GM18520 (cell line): Measurements from ENCODE around the gene GRWD1.

Experiments used
- ATAC-seq: cut with Tn5 transposase; IDR thresholded peaks from one replicate; pipeline ENCODE4 v1.9.1; 2021; ENCODE audit not compliant: unreplicated experiment

Gene GRWD1

DNA sequence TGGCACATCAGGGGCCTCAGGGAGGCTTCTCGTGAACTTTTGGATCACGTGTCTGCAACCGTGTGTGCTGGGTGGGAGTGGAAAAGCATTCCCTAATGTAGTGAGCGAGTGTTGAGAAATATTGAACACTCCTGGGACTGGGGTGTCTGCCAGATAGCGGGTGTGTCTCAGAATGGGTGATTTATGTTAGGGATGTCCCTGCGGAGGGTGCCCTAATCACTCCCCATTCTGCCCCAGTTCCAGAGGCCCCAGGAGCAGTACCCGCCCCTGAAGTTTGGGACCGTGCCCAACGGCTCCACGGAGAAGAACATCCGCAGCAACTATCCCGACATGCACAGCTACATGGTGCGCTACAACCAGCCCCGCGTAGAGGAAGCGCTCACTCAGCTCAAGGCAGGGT, 24.2 kb upstream of the GRWD1 start:
- no peak for ATAC-seq

DNA sequence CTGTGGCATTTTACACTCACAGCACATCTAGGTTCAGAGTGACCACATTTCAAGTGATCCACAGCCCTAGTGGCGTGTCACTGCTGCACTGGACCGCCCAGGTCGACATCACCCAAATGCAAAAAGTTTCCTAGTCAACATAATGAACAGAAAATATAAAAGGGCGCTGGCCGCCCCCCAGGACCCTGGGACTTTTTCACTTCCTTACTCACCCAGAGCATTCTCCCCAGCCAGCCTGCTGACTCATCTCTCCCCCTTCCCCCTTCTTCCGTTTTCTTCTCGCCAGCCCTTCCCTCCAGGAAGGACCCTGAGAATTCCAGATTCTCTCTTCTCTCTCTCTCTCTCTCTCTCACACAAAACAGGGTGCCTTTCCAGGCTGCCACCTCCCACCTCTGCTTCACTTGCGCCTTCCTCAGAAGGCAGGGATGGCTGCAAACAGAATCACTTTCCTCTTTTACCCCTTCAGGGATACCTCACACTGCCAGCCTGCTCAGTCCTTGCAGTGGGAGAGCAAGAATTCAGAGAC, 21.0 kb upstream of the GRWD1 start:
- ATAC-seq = no peak

GRCh38 chr19:48428670-48429069, 17.1 kb upstream of the GRWD1 start:
- ATAC-seq = no peak

DNA sequence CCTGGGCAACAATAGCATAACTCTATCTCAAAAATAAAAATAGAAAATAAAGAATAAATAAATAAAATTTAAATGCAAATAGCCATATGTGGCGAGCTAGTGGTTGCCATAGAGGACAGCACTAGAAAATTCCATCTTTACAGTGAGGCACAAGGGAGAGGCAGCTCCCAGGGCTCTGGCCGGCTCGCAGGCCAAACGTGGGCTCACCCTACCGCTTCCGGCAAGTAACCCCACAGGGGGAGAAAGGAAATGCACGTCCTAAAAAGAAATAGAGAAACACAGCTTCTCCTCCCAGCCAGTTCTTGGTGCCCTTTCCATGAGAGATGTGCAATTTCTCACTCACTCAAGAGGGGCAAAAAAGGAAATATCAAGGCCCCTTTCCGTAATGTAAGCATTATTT, 12.4 kb upstream of the GRWD1 start:
- ATAC-seq = no peak

DNA sequence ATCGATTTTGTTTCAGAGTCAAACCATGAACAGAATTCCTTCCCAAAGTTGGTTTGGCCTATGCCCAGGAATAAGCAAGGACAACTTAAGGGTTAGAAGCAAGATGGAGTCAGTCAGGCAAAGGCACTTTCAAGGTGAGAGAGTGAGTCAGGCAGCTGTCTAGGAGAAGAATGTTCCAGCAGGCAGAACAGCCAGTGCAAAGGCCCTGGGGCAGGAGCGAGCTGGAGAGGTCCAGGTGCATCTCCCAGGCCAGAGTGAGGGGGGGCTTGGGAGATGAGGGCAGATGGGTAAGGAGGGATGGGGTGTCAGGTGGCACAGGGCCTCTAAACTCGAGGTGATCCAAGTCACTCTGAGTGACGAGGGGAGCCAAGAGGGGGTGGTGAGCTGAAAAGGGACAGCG, 9.2 kb upstream of the GRWD1 start:
- no peak for ATAC-seq

- ATAC-seq = no peak
These were observed 4.3 kb upstream of the GRWD1 start for GRCh38 chr19:48441360-48442050.

GRCh38 chr19:48442116-48443035, 3.4 kb upstream of the GRWD1 start:
- no peak for ATAC-seq

DNA sequence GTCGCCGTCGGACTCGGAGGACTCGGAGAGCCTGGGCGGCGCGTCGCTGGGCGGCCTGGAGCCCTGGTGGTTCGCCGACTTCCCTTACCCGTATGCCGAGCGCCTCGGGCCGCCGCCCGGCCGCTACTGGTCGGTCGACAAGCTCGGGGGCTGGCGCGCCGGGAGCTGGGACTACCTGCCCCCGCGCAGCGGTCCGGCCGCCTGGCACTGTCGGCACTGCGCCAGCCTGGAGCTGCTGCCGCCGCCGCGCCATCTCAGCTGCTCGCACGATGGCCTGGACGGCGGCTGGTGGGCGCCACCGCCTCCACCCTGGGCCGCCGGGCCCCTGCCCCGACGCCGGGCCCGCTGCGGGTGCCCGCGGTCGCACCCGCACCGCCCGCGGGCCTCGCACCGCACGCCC, 2.5 kb upstream of the GRWD1 start:
- ATAC-seq = no peak

DNA sequence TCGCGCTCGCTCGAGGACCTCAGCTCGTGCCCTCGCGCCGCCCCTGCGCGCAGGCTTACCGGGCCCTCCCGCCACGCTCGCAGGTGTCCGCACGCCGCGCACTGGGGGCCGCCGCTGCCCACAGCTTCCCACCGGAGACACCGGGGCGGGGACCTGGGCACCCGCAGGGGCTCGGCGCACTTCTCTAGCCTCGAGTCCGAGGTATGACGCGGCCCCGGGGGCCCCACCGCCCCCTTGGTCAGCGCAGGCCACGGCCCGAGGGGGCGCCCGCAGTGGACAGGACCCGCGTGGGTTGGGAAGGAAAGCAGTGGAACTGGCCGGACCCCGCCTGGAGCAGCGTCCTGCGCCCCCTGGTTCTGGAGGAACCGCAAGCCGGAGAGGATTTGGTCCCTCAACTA, 2.1 kb upstream of the GRWD1 start:
- ATAC-seq = no peak

GRCh38 chr19:48444129-48444935, 1.5 kb upstream of the GRWD1 start:
- no peak for ATAC-seq

GRCh38 chr19:48444936-48445200, 915 bp upstream of the GRWD1 start:
- no peak for ATAC-seq

DNA sequence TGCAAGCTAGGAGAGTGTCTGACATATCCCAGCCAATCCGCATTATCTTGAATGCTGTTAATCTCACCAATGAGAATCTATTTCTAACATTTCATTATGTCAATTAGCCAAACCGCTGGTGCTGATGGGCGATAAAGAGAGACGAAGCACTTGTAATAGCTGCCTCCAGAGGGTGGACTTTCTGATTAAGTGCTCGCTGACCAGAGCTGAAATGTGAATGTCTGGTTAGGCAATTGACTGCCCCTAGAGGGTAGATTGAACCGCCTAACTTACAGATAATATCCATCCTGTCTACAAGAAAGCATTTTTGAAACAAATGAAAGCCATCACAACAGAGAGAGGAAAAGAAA, 552 bp upstream of the GRWD1 start:
- ATAC-seq = peak; percentile 21

- no peak for ATAC-seq
These were observed 796 bp downstream of the GRWD1 start for GRCh38 chr19:48446579-48446978.

GRCh38 chr19:48448563-48448962, 2.8 kb downstream of the GRWD1 start:
- ATAC-seq = no peak

GRCh38 chr19:48450441-48450840, 4.7 kb downstream of the GRWD1 start:
- no peak for ATAC-seq

DNA sequence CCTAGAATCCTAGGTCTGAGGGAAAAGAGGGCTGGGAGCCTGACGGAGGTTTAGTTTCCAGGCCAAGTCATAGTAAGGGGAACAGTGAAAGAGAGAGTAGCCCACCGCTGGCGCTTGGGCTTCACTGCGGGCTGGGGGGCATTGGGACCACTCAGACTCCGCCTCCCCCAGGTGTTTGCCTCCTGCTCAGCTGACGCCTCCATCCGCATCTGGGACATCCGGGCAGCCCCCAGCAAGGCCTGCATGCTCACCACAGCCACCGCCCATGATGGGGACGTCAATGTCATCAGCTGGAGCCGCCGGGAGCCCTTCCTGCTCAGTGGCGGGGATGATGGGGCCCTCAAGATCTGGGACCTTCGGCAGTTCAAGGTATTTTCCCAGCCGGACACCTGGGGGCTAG, 5.1 kb downstream of the GRWD1 start:
- ATAC-seq = no peak

DNA sequence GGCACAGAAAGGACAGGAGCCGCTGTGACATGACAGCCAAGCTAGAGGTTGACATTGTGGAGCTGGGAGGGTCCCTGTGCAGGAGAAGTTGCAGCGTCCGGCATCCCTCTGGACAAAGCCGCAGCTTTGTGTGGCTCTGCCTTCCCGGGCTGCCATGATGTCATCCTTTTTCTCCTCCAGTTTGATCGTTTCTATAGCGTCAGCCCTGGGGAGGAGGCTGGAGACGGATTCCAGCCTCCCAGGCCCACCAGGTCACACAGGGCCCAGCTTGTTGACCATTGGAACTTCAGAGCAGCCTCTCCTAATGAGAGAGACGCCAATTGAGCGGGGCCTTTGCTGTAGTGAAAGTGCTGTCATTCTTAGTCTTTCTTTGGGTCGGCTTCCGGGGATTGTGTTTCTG, 5.8 kb downstream of the GRWD1 start:
- ATAC-seq = no peak

DNA sequence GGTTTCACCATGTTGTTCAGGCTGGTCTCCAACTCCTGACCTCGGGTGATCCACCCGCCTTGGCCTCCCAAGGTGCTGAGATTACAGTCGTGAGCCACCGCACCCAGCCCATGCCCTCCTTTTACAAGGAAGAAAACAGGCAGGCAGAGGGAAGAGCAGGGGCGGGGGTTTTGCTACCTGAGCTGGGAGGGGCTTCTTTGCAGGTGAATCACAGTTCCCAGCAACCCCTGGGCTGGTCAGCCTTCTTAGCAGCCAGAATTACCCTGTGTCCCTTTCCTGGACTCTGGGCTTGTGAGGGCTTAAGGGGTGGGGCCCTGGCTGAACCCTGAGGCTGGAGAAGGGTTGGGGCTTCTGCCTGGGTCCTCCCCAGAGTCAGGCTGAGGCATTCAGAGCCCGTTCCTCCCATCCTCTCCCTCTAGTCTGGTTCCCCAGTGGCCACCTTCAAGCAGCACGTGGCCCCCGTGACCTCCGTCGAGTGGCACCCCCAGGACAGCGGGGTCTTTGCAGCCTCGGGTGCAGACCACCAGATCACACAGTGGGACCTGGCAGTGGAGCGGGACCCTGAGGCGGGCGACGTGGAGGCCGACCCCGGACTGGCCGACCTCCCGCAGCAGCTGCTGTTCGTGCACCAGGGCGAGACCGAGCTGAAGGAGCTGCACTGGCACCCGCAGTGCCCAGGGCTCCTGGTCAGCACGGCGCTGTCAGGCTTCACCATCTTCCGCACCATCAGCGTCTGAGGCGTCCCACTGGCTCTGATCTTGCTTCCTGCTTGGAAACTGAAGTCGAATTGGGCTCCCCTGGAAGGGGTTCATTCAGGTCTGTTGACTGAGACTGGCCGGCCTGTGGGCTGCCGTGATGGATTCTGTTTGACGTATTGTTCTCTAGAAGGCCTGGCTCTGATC, 6.8 kb downstream of the GRWD1 start:
- ATAC-seq = no peak

GRCh38 chr19:48454150-48454730, 8.5 kb downstream of the GRWD1 start:
- no peak for ATAC-seq

- no peak for ATAC-seq
These were observed 9.6 kb downstream of the GRWD1 start, which contains the start of gene KCNJ14 for GRCh38 chr19:48455171-48455907. KCNJ14 (plus strand) TSS chr19:48455574; CDS start chr19:48461725, 6,151 bp downstream.
